Measurements from ENCODE around the gene AKAP13.
A peak's percentile ranks its signal among the peaks of the same experiment; 100 is the strongest.

Gene AKAP13

DNA sequence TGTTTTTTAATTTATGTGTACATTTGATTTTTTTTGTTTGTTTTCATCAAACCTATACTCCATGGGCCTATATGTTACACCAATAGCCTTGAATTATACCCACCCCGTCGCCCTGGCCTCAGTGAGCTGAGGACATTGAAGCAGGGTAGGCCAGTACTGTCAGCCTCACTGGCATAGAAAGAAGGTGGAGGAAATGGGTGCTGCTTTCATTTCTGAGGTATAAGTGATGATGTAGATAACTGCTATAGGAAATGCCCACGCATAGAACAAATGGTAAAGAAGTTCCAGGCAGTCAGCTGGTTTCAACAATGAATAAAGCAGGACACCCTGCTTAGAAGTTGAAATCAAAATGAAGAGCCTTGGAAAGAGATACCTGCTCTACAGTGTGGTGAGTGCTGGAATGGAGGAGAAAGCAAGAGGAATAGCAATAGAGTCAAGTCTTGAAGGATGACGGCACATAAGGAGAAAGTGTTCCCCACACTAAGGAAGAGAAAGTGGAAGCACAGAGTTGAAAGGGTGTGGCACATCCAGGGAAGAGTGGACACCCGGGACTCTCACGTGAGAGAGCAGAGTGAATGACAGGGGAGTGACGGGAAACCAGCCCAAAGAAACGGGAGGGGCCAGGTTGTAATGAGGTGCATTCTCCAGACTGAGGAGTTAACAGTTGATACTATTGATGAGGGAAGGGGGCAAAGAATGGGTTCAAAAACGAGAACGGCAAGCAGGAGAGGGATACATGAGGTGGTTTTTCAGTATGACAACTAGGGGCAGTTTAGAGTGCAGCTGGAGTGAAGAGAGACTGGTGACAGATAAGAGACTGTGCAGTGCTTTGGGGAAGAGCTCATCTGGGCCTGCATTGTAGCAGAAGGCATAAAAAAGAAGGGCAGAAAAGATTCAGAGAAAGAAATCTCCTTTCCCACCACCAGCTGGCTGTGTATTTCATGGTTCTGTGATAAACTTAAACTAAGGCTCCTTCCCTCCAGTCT is 343.9 kb downstream of the AKAP13 start:
- H3K9me2 ChIP-seq (replicated peaks; ENCODE audit: insufficient read depth, low read length) = no peaks in the 10 kb centered on the region
- H3K36me3 ChIP-seq (ENCODE audit: low read length) = peaks cover 85% of the 10 kb centered on the region
- no peak overlapping the region for H3K4me3 ChIP-seq (ENCODE audit: insufficient read depth, low read length, poor library complexity, severe bottlenecking)
- H4K20me1 ChIP-seq (ENCODE audit: low read depth, low read length) = no peaks in the 10 kb centered on the region
- H3K27me3 ChIP-seq (ENCODE audit: low read length) = no peaks in the 10 kb centered on the region
- H3K79me2 ChIP-seq (ENCODE audit: insufficient read depth, low read length) = no peaks in the 10 kb centered on the region; the same call in 1 of the 2 replicates
- H3K9ac ChIP-seq (ENCODE audit: low read length) = no peak overlapping the region
- H3K27ac ChIP-seq (ENCODE audit: low read depth, low read length) = no peak overlapping the region
- no peak overlapping the region for H2AFZ ChIP-seq (ENCODE audit: low read depth, low read length, severe bottlenecking)
- H3K9me3 ChIP-seq (ENCODE audit: insufficient read depth, low read length) = no peaks in the 10 kb centered on the region
- TF ChIP-seq, protein P1, sequence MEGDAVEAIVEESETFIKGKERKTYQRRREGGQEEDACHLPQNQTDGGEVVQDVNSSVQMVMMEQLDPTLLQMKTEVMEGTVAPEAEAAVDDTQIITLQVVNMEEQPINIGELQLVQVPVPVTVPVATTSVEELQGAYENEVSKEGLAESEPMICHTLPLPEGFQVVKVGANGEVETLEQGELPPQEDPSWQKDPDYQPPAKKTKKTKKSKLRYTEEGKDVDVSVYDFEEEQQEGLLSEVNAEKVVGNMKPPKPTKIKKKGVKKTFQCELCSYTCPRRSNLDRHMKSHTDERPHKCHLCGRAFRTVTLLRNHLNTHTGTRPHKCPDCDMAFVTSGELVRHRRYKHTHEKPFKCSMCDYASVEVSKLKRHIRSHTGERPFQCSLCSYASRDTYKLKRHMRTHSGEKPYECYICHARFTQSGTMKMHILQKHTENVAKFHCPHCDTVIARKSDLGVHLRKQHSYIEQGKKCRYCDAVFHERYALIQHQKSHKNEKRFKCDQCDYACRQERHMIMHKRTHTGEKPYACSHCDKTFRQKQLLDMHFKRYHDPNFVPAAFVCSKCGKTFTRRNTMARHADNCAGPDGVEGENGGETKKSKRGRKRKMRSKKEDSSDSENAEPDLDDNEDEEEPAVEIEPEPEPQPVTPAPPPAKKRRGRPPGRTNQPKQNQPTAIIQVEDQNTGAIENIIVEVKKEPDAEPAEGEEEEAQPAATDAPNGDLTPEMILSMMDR (IDR thresholded peaks at IDR 0.05; ENCODE audit: insufficient read depth, low read length, poor library complexity, severe bottlenecking) = no peak
- TF ChIP-seq EZH2phosphoT487 (conservative IDR thresholded peaks at IDR 0.05; ENCODE audit: low read length) = no peak
- H3F3A ChIP-seq (ENCODE audit: insufficient read depth) = peaks cover 16% of the 10 kb centered on the region
- no peak overlapping the region for H3K4me2 ChIP-seq (ENCODE audit: low read depth, low read length, poor library complexity, severe bottlenecking)

DNA sequence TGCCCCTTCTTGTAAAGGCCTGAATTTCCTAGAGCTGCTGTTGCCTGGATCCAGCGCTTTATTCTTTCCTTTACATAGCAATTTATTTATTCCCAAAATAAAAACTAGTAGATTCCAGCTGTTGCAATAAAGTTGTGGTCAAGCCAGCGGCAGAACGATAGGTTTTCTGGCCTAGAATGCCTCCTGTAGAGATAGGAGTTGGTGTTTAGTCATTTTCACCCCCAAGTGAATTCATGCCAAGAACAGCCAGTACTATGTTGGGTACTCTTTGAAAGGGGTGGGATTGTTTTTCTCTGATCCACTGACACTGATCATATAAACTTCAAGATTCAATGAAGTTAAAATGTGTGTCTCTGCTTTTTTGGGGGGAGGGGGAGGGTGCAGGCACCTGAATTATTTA is 344.6 kb downstream of the AKAP13 start:
- no peaks in the 10 kb centered on the region for H3K9me2 ChIP-seq (replicated peaks; ENCODE audit: insufficient read depth, low read length)
- no peaks in the 10 kb centered on the region for H4K20me1 ChIP-seq (ENCODE audit: low read depth, low read length)
- H3K4me2 ChIP-seq (ENCODE audit: low read depth, low read length, poor library complexity, severe bottlenecking) = no peak overlapping the region
- no peaks in the 10 kb centered on the region; the same call in 1 of the 2 replicates for H3K79me2 ChIP-seq (ENCODE audit: insufficient read depth, low read length)
- no peak overlapping the region for H2AFZ ChIP-seq (ENCODE audit: low read depth, low read length, severe bottlenecking)
- no peak overlapping the region for H3K4me3 ChIP-seq (ENCODE audit: insufficient read depth, low read length, poor library complexity, severe bottlenecking)
- no peak overlapping the region for H3K9ac ChIP-seq (ENCODE audit: low read length)
- peaks cover 84% of the 10 kb centered on the region for H3K36me3 ChIP-seq (ENCODE audit: low read length)
- H3K9me3 ChIP-seq (ENCODE audit: insufficient read depth, low read length) = no peaks in the 10 kb centered on the region
- peak overlapping the region; percentile 6; the same call in 1 of the 2 replicates for H3K27ac ChIP-seq (ENCODE audit: low read depth, low read length)
- peaks cover 15% of the 10 kb centered on the region; the same call in 1 of the 2 replicates for H3F3A ChIP-seq (ENCODE audit: insufficient read depth)
- H3K27me3 ChIP-seq (ENCODE audit: low read length) = no peaks in the 10 kb centered on the region
- TF ChIP-seq, protein P1 (IDR thresholded peaks at IDR 0.05; ENCODE audit: insufficient read depth, low read length, poor library complexity, severe bottlenecking) = no peak
- no peak for TF ChIP-seq EZH2phosphoT487 (conservative IDR thresholded peaks at IDR 0.05; ENCODE audit: low read length)

DNA sequence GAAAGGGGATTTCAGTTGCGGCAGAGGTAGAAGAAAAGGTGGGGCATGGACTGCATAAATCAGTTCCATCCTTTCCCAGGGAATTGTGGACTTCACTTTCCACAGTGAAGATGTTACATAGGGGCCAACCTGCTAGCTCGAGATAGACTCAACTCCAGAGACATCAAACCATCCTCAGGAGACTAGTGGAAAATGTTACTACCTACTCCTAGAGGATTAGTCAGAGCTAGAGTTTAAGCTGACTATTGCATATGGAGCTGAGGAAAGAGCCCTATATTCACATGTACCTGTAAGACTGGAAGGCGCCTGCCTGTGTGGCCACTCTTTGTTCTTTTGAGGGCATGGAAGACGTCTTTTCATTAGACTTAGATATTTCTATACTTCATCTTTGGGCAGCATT is 345.2 kb downstream of the AKAP13 start:
- Histone ChIP-seq H3K4me2 (ENCODE audit: low read depth, low read length, poor library complexity, severe bottlenecking) (no peak overlapping the region), H3K9ac (ENCODE audit: low read length) (no peak overlapping the region), H2AFZ (ENCODE audit: low read depth, low read length, severe bottlenecking) (no peak overlapping the region), H4K20me1 (ENCODE audit: low read depth, low read length) (no peaks in the 10 kb centered on the region), H3K79me2 (ENCODE audit: insufficient read depth, low read length) (no peaks in the 10 kb centered on the region; the same call in 1 of the 2 replicates), H3F3A (ENCODE audit: insufficient read depth) (peaks cover 10% of the 10 kb centered on the region; the same call in 1 of the 2 replicates), H3K4me3 (ENCODE audit: insufficient read depth, low read length, poor library complexity, severe bottlenecking) (no peak overlapping the region), H3K36me3 (ENCODE audit: low read length) (peaks cover 83% of the 10 kb centered on the region), H3K27me3 (ENCODE audit: low read length) (no peaks in the 10 kb centered on the region), H3K9me3 (ENCODE audit: insufficient read depth, low read length) (no peaks in the 10 kb centered on the region), H3K9me2 (replicated peaks; ENCODE audit: insufficient read depth, low read length) (no peaks in the 10 kb centered on the region), H3K27ac (ENCODE audit: low read depth, low read length) (peak overlapping the region; percentile 19; the same call in 1 of the 2 replicates)
- TF ChIP-seq, protein P1 (IDR thresholded peaks at IDR 0.05; ENCODE audit: insufficient read depth, low read length, poor library complexity, severe bottlenecking) = no peak
- no peak for TF ChIP-seq EZH2phosphoT487 (conservative IDR thresholded peaks at IDR 0.05; ENCODE audit: low read length)

Data from SU-DHL-6 (cell line).